Uterus (tissue), 4 donors: ENCODE results near the gene NEK9. TPM values are rescaled to one million over a fixed set of nuclear protein-coding genes. Genes with fewer than 3 reads are reported as not detected.

ENCODE experiments used
- DNase-seq, 2 donors: peaks; one replicate each; pipeline ENCODE4 v3.0.0-alpha.2; 2019 to 2020
- H3K27ac ChIP-seq, 2 donors: fragments of 200-600 bp; sonication (generic); 1 replicate in 1 of 2; 2 replicates in 1 of 2; pipeline ENCODE4 v1.5.1; 2016 to 2018
- H3K27me3 ChIP-seq, 2 donors: fragments of 200-600 bp; sonication (generic); one replicate each; pipeline ENCODE4 v1.5.1; 2018 to 2019; ENCODE audit warnings: control low read depth in 1 of 2
- H3K36me3 ChIP-seq, 2 donors: fragments of 200-600 bp; sonication (generic); one replicate each; pipeline ENCODE4 v1.5.1; 2019; ENCODE audit warnings: control low read depth in 1 of 2
- H3K4me1 ChIP-seq, 2 donors: fragments of 200-600 bp; sonication (generic); one replicate each; pipeline ENCODE4 v1.5.1; 2018 to 2019; ENCODE audit warnings: control low read depth in 1 of 2
- H3K4me3 ChIP-seq, 2 donors: fragments of 200-600 bp; sonication (generic); 1 replicate in 1 of 2; 2 replicates in 1 of 2; pipeline ENCODE4 v1.5.1; 2018 to 2019; ENCODE audit warnings: mild to moderate bottlenecking in 1 of 2
- H3K9me3 ChIP-seq, 2 donors: fragments of 200-600 bp; sonication (generic); one replicate each; pipeline ENCODE4 v1.5.1; 2019; ENCODE audit warnings: control low read depth in 1 of 2
- POLR2A ChIP-seq, 2 donors: fragments of 450-650 bp; IDR thresholded peaks; one replicate each; pipeline ENCODE4 v1.6.1; 2016; ENCODE audit warnings: antibody characterized with exemption in 2 of 2, mild to moderate bottlenecking in 1 of 2, moderate library complexity in 1 of 2
- intact Hi-C: fragments of 100-400 bp; cut with DNase I; formaldehyde crosslinking; loops from one replicate; pipeline ENCODE4 v1.15.1; 2023; ENCODE audit warnings: low total_unique reads
- total RNA-seq, 4 donors: library from RNA; depleted of rRNA in 3 of 4; stranded (reverse); fragments of >200 nt in 3 of 4; gene quantifications; one replicate each; pipeline versions ENCODE4 v1.1.0 to v1.2.4, GENCODE V29; 2014 to 2023
- TF ChIP-seq, protein P1 (sequence below), 4 experiments: fragments of 200-600 bp in 2 of 4; fragments of 450-650 bp in 2 of 4; sonication (generic) in 2 of 4; IDR thresholded peaks; one replicate each; pipeline ENCODE4 v1.5.1; 2016 to 2019; ENCODE audit warnings: antibody characterized with exemption in 4 of 4, mild to moderate bottlenecking in 2 of 4, moderate library complexity in 1 of 4
- donor health status: DM: yes; HTN: yes; CAD: no.

NEK9 gene
- total RNA-seq, 4 donors from 2014 or later: 51.2 to 115 (median 71.4) TPM

DNA sequence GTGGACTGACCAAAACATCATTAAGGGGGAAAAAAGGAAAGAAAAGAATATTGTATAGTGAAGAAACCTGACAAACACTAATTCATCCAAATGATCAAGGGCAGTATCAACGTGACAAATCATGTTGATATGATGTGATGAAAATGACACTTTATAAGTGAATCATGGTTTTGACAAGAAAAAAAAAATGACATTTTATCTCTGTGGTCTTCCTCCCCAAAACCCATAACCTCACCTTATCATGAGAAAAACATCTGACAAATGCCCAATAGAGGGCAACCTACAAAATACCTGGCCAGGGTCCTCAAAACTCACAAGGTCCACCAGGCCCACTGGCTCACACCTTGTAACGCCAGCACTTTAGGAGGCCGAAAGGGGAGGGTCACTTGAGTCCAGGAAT lies 35.8 kb upstream of the NEK9 start:
- no peaks in the 10 kb centered on the region for H3K36me3 ChIP-seq
- no peaks in the 10 kb centered on the region for H3K4me1 ChIP-seq
- intact Hi-C loops: no loop called here
- TF ChIP-seq, protein P1, sequence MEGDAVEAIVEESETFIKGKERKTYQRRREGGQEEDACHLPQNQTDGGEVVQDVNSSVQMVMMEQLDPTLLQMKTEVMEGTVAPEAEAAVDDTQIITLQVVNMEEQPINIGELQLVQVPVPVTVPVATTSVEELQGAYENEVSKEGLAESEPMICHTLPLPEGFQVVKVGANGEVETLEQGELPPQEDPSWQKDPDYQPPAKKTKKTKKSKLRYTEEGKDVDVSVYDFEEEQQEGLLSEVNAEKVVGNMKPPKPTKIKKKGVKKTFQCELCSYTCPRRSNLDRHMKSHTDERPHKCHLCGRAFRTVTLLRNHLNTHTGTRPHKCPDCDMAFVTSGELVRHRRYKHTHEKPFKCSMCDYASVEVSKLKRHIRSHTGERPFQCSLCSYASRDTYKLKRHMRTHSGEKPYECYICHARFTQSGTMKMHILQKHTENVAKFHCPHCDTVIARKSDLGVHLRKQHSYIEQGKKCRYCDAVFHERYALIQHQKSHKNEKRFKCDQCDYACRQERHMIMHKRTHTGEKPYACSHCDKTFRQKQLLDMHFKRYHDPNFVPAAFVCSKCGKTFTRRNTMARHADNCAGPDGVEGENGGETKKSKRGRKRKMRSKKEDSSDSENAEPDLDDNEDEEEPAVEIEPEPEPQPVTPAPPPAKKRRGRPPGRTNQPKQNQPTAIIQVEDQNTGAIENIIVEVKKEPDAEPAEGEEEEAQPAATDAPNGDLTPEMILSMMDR (IDR thresholded peaks at IDR 0.05): no peak
- no peak for TF ChIP-seq POLR2A (IDR thresholded peaks at IDR 0.05)
- DNase-seq: no peak
- no peak overlapping the region for H3K27ac ChIP-seq
- no peaks in the 10 kb centered on the region for H3K27me3 ChIP-seq
- no peaks in the 10 kb centered on the region for H3K9me3 ChIP-seq
- no peak overlapping the region for H3K4me3 ChIP-seq

DNA sequence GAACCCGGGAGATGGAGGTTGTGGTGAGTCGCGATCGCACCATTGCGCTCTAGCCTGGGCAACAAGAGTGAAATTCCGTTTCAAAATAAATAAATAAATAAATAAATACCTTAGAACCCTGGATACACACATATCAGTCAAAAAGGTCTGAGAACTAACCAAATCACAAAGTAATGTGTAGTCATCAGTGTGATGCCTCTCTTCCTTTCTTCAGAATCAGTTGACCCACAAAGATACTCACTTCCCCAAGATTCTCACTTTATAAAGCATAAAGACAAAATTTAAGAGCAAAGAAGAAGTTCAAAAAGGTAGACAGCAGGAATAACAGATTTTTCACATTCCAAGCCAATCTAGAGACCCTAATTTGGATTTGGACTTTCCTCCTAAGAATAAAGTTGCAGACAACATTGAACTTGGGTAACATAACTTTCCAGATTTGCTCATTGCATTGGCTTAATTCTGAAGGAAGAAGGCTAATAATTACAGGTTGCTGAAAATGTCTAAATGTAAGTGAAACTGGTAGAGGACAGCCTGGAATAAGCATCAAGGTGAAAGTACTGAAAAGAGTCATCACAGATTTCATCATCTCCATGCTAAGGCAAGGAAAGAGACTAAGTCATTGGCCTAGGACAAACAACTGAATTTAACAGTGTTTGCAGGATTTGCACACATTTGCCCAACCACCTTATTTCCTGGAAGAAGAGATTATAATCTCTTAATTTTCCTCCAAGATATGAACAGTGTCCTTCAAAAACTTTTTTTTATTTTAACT lies 32.2 kb upstream of the NEK9 start:
- H3K27ac ChIP-seq: no peak overlapping the region
- no peak overlapping the region for H3K4me3 ChIP-seq
- intact Hi-C loops: no loop called here
- DNase-seq: no peak
- TF ChIP-seq, protein P1 (IDR thresholded peaks at IDR 0.05): no peak
- TF ChIP-seq POLR2A (IDR thresholded peaks at IDR 0.05): no peak
- H3K4me1 ChIP-seq: no peaks in the 10 kb centered on the region
- no peaks in the 10 kb centered on the region for H3K27me3 ChIP-seq
- no peaks in the 10 kb centered on the region for H3K36me3 ChIP-seq
- H3K9me3 ChIP-seq: no peaks in the 10 kb centered on the region

DNA sequence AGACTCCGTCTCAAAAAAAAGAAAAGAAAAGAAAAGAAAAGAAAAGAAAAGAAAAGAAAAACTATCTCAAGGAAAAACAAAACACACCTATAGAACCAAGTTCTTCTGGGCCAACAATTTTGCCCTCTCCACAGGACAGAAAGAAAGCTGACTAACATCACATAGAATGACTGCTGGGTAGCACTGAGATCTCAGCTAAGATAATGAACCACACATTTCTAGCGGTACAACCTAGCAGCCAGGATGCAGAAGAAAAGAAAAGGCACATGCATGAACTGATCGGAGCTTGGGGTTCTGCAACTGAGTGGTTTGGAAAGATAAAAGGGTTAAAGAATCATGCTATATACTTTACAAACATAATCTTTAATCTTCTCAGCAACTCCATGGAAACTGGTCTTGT lies 30.1 kb upstream of the NEK9 start:
- Histone ChIP-seq H3K27ac (no peak overlapping the region), H3K9me3 (no peaks in the 10 kb centered on the region), H3K27me3 (no peaks in the 10 kb centered on the region), H3K4me3 (no peak overlapping the region), H3K36me3 (no peaks in the 10 kb centered on the region), H3K4me1 (no peaks in the 10 kb centered on the region)
- TF ChIP-seq, protein P1 (IDR thresholded peaks at IDR 0.05): no peak
- TF ChIP-seq POLR2A (IDR thresholded peaks at IDR 0.05): no peak
- intact Hi-C loops: no loop called here
- DNase-seq: no peak

DNA sequence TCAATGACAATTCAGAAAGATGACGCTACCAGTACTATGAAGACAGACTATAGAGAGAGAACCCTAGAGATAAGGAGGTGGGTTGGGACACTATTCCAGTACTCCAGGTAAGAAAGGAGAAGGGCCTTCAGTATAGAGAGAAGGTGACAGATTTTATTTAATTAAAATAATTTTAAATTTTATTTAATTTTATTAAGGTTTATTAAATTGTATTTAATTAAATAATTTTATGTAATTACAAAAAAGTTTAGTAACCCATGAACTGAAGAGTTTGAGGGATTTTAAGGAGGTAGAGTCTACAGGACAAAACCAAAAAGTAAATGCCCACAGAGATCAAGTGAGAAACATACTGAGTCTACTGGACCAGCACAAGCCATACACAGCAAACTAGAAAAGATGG lies 29.3 kb upstream of the NEK9 start:
- TF ChIP-seq, protein P1 (IDR thresholded peaks at IDR 0.05): no peak
- TF ChIP-seq POLR2A (IDR thresholded peaks at IDR 0.05): no peak
- no peak overlapping the region for H3K27ac ChIP-seq
- intact Hi-C loops: no loop called here

DNA sequence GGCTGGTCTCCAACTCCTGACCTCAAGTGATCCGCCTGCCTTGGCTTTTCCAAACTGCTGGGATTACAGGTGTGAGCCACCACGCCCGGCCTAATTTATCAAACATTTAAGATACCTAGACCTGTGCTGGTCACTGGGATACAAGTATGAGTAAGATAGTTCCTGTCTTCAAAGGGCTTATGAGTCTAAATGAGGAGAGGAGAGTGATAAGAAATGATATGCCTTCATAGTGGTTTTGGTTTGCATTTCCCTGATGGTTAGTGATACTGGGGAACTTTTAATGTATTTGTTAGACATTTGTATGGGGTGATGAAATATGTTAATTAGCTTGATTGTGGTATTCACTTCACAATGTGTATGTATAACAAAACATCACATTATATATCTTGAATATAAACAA lies 28.3 kb upstream of the NEK9 start:
- intact Hi-C loops: no loop called here
- H3K36me3 ChIP-seq: no peaks in the 10 kb centered on the region
- no peaks in the 10 kb centered on the region for H3K4me1 ChIP-seq
- TF ChIP-seq, protein P1 (IDR thresholded peaks at IDR 0.05): no peak
- no peak for TF ChIP-seq POLR2A (IDR thresholded peaks at IDR 0.05)
- H3K4me3 ChIP-seq: no peak overlapping the region
- H3K27me3 ChIP-seq: no peaks in the 10 kb centered on the region
- no peaks in the 10 kb centered on the region for H3K9me3 ChIP-seq
- H3K27ac ChIP-seq: no peak overlapping the region
- DNase-seq: no peak

More for the DNA sequence above, 29.3 kb upstream of the NEK9 start:
- no peaks in the 10 kb centered on the region for H3K9me3 ChIP-seq
- no peak for DNase-seq
- no peaks in the 10 kb centered on the region for H3K4me1 ChIP-seq
- no peaks in the 10 kb centered on the region for H3K27me3 ChIP-seq
- no peaks in the 10 kb centered on the region for H3K36me3 ChIP-seq
- H3K4me3 ChIP-seq: no peak overlapping the region
